GM19240 (cell line): ENCODE results near the gene BZW2.

Source experiments
- DNase-seq: peaks from one replicate; pipeline ENCODE4 v3.0.0; 2011; ENCODE audit warnings: low spot score; ENCODE audit not compliant: insufficient read length

The BZW2 gene

GRCh38 chr7:16715928-16716327, 69.9 kb downstream of the BZW2 start:
- no peak for DNase-seq

GRCh38 chr7:16718111-16718656, 72.2 kb downstream of the BZW2 start:
- no peak for DNase-seq

- no peak for DNase-seq
These were observed 73.7 kb downstream of the BZW2 start for GRCh38 chr7:16719699-16720098.

- DNase-seq: no peak
These were observed 75.6 kb downstream of the BZW2 start for GRCh38 chr7:16721541-16721940.

GRCh38 chr7:16724344-16724743, 78.4 kb downstream of the BZW2 start:
- no peak for DNase-seq

- no peak for DNase-seq
These were observed 80.2 kb downstream of the BZW2 start for GRCh38 chr7:16726189-16726588.

- DNase-seq: no peak
These were observed 81.8 kb downstream of the BZW2 start for GRCh38 chr7:16727736-16728135.

- no peak for DNase-seq
These were observed 82.8 kb downstream of the BZW2 start for GRCh38 chr7:16728811-16729210.

GRCh38 chr7:16729541-16729940, 83.6 kb downstream of the BZW2 start:
- DNase-seq: no peak

- no peak for DNase-seq
These were observed 85.0 kb downstream of the BZW2 start for GRCh38 chr7:16730937-16731336.

- DNase-seq: no peak
These were observed 86.8 kb downstream of the BZW2 start for GRCh38 chr7:16732828-16733227.

GRCh38 chr7:16734148-16734726, 88.3 kb downstream of the BZW2 start:
- no peak for DNase-seq

- DNase-seq: no peak
These were observed 89.0 kb downstream of the BZW2 start for GRCh38 chr7:16735020-16735419.

- DNase-seq: no peak
These were observed 92.2 kb downstream of the BZW2 start for GRCh38 chr7:16738011-16738688.

- no peak for DNase-seq
These were observed 94.1 kb downstream of the BZW2 start for GRCh38 chr7:16739863-16740622.

GRCh38 chr7:16740623-16740953, 94.6 kb downstream of the BZW2 start:
- DNase-seq: no peak

- no peak for DNase-seq
These were observed 95.0 kb downstream of the BZW2 start for GRCh38 chr7:16740996-16741395.

- no peak for DNase-seq
These were observed 95.7 kb downstream of the BZW2 start for GRCh38 chr7:16741676-16742075.

- no peak for DNase-seq
These were observed 96.6 kb downstream of the BZW2 start for GRCh38 chr7:16742547-16742946.

- no peak for DNase-seq
These were observed 97.3 kb downstream of the BZW2 start for GRCh38 chr7:16743236-16743635.

- DNase-seq: no peak
These were observed 98.7 kb downstream of the BZW2 start for GRCh38 chr7:16744518-16745250.

- DNase-seq: no peak
These were observed 99.7 kb downstream of the BZW2 start for GRCh38 chr7:16745645-16746044.
